ENCODE data around the gene NOC3L. TPM values are rescaled to one million over a fixed set of nuclear protein-coding genes. Genes with fewer than 3 reads are reported as not detected.
"Not testable (repeated sequence)": the region's sequence is repeated elsewhere in the genome, so short reads cannot be mapped to it uniquely, and the experiment has no call there.

NOC3L gene, protein sequence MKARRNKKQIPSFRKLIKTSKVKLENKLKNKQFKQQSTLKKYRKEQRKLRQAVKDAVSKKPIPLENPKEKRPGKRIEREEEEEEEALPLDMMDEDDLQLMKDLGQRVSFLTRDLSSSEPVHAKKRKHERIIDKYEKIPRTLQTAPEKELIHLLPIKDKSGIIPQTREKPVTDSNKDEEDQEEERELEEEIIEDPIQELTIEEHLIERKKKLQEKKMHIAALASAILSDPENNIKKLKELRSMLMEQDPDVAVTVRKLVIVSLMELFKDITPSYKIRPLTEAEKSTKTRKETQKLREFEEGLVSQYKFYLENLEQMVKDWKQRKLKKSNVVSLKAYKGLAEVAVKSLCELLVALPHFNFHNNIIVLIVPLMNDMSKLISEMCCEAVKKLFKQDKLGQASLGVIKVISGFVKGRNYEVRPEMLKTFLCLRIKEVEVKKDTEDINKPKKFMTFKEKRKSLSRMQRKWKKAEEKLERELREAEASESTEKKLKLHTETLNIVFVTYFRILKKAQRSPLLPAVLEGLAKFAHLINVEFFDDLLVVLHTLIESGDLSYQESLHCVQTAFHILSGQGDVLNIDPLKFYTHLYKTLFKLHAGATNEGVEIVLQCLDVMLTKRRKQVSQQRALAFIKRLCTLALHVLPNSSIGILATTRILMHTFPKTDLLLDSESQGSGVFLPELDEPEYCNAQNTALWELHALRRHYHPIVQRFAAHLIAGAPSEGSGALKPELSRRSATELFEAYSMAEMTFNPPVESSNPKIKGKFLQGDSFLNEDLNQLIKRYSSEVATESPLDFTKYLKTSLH
- 14.2 TPM for polyA plus RNA-seq (2013, experiment 1 of 2; ENCODE audit: insufficient read length)
- polyA plus RNA-seq (2013, experiment 2 of 2; ENCODE audit: insufficient read length) = 14.5 TPM

DNA sequence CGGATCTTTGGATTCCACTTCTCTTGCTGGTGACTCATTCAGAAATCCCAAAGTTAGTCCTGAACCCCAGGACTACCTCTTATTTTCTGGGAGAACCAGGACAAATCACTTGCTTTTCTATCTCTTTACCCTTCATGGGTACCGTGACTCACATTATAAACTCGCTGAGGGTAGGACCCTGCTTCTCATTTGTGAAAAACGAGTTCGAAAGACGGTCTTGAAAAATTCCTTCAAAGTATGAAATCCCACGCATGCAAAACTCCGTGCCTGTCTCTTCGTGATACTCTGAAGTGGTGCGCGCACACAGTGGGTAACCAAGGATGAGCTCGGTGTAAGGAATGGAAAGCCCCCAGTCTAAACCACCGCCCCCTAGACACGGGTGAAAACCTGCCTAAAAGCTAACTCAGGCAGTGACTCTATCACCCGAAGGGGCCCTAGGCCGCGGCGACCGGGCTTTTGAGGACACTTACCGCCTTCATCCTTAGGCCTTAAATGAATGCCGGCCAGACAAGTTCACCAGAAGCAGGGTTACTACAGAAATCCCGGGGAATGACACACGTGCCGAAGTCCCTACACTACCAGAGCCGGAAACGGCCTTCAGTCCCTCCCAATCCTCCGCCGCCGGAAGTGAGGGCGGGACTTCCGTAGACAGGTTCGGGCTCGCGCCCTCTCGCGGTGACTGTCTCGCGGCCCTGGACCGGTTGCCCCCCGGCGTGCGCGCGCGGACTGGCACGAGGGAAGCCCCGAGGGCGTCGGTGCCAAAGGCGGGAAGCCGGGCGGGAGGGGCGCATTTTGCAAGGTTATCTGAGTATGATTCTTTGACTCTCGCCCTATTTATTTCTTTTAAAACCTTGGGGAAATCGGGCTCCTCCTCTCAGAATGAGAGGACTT is at the start of gene NOC3L:
NOC3L (minus strand) TSS at position 580 of the 891 bp plus-strand sequence; CDS start at position 479, 101 bp downstream.
- peak; percentile 96 for DNase-seq

DNA sequence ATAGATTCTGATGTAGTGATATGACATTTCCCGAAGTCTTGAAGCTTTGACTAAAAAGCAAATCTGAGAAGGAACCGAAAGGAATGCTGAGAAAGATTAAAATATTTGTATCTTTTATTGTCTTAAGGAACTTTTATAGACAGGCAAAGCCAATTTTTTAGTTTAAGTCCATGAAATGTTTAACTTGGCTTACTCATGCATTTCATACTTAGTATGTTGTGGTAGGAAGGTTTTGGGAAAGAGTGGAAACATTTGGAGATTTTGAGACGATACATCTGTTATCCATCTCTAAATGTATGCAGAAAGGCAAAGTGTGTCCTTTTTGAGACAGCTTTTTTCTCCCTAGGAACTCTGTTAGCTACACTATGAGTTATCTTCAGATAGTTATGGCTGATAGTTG is 49.7 kb upstream of the NOC3L start:
- DNase-seq = peak; percentile 86

DNA sequence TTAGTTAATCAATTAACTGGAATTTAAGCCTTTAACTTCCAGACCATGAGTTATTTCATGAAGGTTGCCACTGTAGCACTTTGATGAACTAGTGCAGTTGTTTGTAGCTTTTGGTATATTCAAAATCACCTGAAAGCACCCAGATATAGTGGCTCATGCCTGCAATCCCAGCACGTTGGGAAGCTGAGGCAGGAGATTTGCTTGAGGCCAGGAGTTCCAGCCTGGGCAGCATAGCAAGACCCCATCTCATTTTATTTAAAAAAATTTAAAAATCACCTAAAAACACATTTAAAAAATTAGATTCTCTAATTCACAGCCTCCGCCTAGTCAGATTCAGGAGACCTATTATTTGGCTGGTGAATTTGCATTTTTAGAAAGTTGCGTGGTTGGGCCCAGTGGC is 48.6 kb upstream of the NOC3L start:
- DNase-seq = no peak

- DNase-seq = no peak
Observed at GRCh38 chr10:94409021-94409657, 46.4 kb upstream of the NOC3L start.

- no peak for DNase-seq
Observed at GRCh38 chr10:94407668-94408067, 44.9 kb upstream of the NOC3L start.

- no peak for DNase-seq
Observed at GRCh38 chr10:94405406-94405805, 42.7 kb upstream of the NOC3L start.

DNA sequence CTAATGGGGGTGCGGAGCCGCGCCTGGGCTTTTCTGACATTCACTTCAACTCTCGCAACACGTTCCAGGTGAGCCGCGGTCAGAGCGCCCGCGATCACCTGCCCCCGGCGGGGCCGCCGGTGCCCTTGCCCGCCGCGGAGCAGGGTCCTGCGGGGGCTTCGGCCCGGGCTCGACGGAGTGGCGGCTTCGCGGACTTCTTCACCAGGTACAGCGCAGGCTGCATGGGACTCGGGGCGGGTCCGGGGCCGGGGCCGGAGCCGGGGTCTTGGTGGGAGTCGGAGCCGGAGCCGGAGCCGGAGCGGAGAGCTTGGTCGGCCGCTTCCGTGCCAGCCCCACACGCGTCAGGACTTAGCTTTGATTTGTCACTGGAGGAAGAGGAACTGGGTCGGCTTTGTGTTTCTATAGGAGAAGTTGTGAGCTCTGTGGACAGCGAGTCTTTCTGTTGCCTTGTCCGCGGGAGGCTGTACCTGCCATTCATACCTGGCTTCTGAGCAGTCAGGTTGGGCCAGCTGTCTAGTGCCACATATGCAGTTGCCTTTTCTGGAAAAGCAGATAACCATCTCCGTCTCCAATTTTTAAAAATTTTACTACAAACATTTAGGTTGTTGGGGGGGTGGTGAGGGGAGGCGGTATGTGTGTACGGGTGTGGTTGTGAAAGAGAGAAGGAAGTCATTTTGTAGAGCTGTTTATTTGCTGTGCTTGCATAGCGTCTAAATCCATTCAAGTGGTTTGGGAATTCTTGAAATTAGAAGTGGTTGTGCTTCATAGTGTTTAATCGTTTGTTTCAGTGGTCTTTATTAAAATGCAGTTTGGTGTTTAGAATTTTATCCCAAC is 40.9 kb upstream of the NOC3L start:
- peak; percentile 58 for DNase-seq

- peak; percentile 46 for DNase-seq
Observed at GRCh38 chr10:94402843-94403379, 40.2 kb upstream of the NOC3L start.

- peak; percentile 96 for DNase-seq
Observed at GRCh38 chr10:94402204-94402842, 39.6 kb upstream of the NOC3L start, which contains the start of gene TBC1D12. TBC1D12 (plus strand) TSS chr10:94402541; CDS start chr10:94402614, 73 bp downstream.

DNA sequence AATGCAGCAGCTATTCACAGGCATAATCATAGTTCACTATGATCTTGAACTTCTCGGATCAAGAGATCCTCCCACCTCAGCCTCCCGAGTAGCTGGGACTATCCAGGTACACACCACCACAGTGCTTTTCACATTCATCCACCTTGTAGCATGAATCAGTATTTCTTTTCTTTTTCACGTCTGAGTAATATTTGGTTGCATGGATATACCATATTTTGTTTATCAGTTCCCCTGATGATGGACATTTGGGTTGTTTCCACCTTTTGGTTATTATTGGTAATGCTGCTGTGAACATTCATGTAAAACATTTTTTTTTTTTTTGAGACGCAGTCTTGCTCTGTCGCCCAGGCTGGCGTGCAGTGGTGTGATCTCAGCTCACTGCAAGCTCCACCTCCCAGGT is 36.0 kb upstream of the NOC3L start:
- no peak for DNase-seq

GRCh38 chr10:94397549-94398370 is 35.0 kb upstream of the NOC3L start:
- peak; percentile 65 for DNase-seq

DNA sequence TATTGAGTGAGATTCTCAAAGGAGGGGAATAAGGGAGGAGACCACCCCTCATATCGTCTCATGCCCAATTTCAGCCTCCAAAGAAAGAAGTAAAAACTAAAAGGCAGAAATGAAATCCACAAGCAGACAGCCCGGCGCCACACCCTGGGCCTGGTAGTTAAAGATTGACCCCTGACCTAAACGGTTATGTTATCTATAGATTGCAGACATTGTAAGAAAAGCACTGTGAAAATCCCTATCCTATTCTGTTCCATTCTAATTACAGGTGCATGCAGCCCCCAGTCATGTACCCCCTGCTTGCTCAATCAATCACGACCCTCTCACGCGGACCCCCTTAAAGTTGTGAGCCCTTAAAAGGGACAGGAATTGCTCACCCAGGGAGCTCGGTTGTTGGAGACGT is 29.4 kb upstream of the NOC3L start:
- DNase-seq = not testable (repeated sequence)

GRCh38 chr10:94385733-94386132 is 23.0 kb upstream of the NOC3L start:
- DNase-seq = not testable (repeated sequence)

DNA sequence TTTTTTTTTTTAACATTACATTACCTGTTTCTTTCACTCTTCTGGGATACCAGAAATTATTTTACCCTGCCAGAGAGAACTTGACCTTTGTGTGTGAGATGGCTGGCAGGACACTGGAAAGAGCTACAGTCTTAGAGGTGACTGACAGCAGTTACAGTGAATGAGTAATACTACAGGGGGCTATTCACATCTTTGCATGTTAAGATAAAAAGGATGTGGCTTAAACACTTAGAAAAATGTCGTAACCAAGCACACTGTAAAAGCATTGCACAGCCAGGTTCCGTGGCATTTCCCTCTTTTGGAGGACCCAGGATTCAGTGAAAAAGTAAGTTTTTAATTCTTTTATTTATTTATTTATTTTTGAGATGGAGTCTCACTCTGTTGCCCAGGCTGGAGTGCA is 20.8 kb upstream of the NOC3L start:
- DNase-seq = no peak

- no peak for DNase-seq
Observed at GRCh38 chr10:94376865-94377264, 14.1 kb upstream of the NOC3L start.

DNA sequence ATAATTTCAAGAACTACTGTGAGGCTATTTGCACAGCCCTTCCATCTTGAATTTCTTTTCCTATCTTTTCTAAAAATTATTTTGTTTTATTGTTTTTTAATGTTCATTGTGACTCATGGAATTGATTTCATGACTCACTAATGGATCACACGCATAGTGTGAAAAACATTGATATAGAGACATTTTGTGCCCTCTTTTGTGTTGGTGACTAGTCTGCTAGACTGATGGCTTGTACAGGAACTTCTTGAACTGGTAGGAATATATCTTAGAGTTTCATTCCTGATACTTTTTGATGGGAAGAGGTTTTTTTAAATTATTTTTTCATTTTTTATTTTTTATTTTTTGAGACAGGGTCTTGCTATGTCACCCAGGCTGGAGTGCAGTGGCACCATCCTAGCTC is 12.6 kb upstream of the NOC3L start:
- no peak for DNase-seq

- no peak for DNase-seq
Observed at GRCh38 chr10:94370501-94370900, 7.8 kb upstream of the NOC3L start.

- no peak for DNase-seq
Observed at GRCh38 chr10:94366382-94366781, 3.6 kb upstream of the NOC3L start.

GRCh38 chr10:94364482-94364881 is 1.7 kb upstream of the NOC3L start:
- no peak for DNase-seq

Measured in fibroblast of skin of scalp (primary cell).